Measurements from ENCODE around the gene ST3GAL2. TPM values are rescaled to one million over a fixed set of nuclear protein-coding genes. Genes with fewer than 3 reads are reported as not detected.

ST3GAL2 gene
- total RNA-seq, 1 donor from 2014 or later = 37.9 TPM

DNA sequence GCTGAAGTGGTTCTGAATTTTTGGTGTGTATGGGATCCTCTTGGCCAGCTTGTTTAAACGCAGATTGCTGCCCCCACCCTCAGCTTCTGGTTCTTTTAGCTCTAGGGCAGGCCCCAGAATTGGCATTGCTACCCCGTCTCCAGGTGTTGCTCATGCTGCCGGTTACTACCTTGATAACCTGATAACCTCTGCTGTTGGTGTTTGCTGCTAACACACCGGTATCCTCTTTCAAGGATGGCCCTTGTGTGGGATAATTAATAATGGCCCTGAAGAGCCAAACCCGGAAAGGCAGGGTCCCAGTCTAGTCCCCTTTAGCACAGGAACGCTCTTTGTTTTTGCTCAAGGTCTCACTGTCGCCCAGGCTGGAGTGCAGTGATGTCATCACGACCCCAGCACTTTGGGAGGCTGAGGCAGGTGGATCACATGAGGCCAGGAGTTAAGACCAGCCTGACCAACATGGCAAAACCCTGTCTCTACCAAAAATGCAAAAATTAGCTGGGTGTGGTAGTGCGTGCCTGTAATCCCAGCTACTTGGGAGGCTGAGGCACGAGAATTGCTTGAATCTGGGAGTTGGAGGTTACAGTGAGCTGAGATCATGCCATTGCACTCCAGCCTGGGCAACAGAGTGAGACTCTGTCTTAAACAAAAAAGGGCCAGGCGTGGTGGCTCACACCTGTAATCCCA is 1.3 kb upstream of the ST3GAL2 start:
- no peak for DNase-seq (ENCODE audit: low read depth in 2 of 2)

DNA sequence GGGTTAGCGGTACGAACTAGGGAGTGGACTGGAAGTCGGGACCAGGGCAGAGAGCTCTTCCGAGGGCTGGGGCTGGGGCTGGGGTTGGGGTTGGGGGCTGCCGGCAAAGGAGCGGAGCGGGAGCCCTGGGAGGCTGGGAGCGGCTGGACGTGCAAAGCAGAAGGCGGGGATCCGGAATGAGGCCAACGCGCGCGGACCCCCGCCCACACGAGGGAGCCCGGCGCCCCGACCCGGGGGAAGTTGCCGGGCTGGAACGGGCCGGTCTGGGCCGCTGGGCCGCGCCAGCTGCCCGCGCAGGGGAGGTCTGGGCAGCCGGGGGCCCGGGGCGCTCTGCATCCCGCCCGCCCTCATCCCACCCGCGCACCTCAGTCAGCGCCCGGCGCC is 323 bp downstream of the ST3GAL2 start:
- peak; percentile 25 to 44 for DNase-seq (ENCODE audit: low read depth in 2 of 2)

DNA sequence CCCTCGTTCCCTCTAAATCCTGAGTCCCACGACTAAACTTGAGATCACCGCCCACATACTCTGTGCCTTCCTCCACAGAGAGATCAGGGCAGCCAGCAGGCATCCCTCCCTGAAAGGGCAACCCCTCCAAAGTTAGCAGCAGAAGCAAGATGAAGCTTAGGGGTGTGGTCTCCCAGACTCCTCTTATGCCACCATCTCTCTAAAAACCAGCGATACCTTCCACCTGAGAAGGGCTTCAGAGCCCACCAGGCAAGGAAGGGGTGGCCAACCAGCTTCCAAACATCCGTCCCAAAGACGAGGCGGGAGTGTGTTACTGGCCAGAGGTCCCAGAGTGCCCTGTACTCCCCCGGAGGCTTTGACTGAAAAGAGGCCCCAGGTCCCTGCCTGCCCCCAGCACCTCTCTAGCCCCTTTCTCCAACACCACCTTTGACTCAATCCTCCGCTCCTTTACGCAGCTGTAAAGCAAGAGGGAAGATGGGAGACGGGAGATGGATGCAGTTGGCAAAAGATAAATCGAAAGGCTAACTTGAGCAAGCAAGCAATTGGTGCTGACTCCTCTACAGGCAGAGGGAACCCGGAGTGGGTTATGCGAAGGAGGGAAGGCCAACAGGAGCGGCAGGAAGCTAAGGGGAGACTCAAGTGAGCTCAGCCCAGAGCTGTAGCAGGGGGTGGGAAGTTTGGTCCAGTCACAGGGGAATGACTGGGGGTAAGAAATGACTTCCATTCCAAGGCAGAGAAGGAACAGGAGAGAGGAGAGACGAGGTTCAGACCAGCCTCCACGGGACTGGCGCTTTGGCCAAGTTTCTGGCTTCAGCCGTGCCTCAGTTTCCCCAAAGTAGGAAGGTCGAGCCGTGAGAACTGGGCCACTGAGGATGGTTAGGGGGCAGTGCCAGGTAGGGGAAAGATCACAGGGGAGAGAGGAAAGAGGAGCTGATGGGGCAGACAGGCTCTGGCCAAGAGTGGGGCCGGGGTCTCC is 1.0 kb downstream of the ST3GAL2 start:
- DNase-seq (ENCODE audit: low read depth in 2 of 2) = peak in 1 of 2 donors; percentile 59

DNA sequence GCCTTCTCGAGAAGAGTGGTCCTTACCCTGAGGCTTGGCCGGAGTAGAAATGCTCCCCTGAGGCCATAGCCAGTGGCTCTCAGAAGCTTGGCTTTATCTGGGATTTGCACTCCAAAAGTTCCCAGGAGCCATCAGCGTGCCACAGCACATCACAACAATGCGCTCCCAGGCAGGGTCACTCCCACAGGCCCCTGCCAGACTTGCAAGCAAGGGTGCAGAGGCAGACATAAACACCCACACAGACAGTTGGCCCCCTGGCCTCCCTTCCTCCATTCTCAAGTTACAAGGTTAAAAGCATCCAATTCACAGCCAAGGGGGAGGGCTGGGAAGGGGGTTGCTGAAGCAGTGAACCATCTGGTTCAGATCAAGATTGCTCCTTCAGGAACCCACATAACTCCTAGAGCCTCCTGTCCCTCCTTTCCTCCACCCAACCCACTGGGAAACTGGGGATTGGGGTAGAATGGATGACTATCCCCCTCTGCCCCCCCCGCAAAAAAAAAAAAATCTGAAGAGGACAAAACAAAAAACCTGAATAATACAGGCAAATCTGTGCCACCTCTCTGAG is 1.8 kb downstream of the ST3GAL2 start:
- DNase-seq (ENCODE audit: low read depth in 2 of 2) = peak in 1 of 2 donors; percentile 78

DNA sequence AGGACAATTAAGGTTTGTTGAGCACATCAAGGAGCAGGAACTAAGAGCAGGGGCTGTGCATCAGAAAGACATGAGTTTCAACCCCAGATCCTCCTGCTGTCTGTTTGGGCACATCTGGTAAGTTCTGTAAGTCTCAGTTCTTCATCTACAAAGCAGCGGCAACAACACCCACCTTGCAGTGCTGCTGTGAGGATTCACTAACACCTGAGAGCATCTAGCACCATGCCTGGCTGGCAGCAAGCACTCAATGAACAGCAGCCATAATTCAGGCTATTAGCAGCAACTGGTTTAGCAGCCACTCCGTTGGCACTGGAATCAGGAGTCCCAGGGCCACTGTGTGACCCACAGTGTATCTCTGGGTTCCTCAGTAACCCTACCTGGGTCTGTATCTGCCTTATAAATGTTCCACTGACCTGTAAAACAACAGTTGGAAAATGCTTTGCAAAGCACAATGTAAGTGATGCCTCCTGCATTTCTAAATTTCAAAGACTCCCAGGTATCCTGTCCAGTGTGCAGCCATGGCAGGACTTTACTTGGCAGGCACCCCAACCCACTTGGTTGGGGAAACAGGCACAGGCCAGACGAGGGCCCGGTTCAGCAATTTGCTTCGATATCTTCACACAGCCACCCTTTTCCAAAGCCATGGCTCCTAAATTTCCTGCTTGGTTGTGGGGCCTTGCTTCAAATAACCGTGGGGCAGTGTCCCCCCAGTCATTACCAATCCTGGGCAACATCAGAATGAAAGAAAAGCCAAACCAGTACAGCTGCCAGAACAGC is 4.2 kb downstream of the ST3GAL2 start:
- DNase-seq (ENCODE audit: low read depth in 2 of 2) = no peak

DNA sequence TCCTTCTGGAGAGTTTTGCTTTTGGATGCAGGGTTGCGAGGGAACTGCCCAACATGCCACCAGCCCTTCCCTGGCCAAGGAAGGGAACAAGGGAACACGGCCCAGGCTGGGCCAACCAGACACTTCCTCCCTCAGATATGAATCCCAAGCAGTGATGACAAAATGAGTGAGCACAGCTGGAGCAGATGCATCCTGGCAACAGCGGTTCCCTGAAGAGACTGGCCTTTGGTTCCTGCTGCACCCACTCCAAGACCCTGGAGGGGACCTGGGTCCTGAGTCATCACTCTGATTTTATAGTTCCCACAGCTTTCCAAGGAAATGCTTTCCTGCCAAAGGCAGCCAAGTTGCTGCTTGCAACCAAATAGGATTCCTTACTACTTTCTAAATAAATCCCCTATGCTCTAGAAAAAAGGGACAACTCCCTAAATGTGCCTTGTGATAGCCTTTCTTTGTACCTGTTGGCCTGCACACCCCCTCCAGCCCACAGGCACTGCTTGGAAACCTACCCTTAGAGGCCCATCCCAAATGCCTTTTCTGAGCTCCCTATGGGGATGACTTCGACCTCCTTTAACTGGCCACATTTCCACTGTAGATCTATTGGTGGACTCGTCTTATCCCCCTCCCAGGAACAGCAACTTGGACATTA is 5.3 kb downstream of the ST3GAL2 start:
- peak; percentile 32 to 87 for DNase-seq (ENCODE audit: low read depth in 2 of 2)

DNA sequence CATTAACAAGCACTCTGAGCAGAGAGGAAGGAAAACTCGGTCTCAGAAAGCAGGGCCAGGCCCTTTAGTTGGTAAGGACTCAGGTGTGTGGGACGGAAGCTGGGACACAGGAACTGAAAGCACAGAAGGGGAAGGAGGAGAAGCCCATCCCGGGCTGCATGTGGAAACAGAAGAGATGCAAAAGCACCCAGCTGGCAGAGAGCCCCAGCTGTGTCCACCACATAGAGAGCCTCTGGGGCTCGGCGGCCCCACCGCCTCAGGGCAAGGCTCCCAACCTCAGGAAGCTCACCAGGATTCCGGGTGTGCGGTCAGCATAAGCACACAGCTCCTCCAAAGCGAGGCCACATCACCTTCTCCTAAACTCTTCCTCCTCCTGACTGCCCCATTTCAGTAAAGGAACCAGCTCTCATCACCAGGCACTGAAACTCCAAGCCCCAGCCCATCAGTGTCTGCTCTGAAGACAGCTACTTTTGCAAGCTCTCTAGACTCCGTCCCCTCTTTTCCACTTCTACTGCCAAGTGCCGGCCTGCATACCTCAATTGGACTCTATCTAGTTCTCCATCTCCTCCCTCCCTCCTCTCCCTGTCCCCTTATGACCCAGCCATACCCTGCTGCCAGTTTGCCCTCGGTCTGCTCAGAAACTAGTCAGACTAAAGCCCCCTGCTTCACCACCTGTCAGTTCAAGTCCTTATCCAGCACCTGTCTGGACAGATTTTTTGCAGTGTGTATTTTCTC is 6.0 kb downstream of the ST3GAL2 start:
- no peak for DNase-seq (ENCODE audit: low read depth in 2 of 2)

DNA sequence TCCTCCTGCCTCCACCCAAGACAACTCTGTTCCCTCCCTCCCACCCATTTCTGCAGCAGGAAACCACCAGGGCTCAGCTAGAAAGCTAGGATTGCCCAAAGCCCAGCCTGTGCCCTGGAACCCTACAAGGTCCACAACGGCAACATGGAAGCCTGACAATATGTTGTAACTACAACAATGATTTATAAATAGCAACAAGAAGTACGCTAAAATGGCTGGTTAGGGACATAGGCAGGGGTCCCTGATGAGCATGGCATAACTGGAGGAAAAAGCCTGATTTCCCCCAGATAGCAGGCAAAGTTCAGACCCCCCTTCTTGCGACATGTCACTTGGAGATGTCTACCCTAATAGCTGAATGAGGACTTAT is 6.6 kb downstream of the ST3GAL2 start:
- DNase-seq (ENCODE audit: low read depth in 2 of 2) = peak in 1 of 2 donors; percentile 45

DNA sequence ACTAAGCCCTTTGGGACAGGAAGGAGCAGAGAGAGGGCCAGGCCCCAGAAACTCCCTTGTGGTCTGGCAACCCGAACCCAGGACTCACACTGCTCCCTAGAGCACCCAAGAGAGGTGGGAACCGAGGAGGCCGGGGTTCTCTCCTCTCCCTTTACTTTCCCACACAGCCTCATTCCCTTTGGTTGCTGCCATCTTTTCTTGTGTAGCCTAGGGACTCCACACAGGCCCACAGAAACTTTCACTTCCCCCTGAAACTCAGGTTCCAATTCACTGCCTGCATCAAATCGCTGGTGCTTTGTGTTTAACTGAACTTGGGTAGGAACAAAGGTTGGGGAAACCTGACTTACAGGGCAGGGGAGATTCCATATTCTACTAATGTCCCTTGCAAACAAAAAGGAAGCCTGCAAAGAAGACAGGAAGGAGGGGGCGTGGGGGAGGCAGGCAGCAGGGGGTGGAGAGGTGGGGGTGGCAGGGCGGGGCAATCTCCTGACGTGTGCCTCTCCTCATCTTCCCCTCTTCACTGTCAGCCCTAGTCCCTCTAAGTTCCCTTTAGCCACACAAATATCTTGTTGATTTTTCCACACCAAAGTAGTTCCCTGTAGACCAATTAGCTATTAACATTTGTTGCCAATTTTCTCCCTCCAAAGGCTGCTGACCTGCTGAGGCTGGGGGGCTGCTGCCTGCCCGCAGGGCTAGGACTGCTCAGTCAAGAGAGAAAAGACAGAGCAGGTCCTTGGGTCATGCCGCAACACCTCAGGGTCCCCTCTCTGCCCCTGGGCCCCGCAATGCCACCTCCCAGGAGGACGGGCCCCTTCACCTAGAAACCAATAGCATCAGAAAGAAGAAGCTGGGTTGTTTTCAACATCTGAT is 8.0 kb downstream of the ST3GAL2 start:
- peak; percentile 62 to 76 for DNase-seq (ENCODE audit: low read depth in 2 of 2)

DNA sequence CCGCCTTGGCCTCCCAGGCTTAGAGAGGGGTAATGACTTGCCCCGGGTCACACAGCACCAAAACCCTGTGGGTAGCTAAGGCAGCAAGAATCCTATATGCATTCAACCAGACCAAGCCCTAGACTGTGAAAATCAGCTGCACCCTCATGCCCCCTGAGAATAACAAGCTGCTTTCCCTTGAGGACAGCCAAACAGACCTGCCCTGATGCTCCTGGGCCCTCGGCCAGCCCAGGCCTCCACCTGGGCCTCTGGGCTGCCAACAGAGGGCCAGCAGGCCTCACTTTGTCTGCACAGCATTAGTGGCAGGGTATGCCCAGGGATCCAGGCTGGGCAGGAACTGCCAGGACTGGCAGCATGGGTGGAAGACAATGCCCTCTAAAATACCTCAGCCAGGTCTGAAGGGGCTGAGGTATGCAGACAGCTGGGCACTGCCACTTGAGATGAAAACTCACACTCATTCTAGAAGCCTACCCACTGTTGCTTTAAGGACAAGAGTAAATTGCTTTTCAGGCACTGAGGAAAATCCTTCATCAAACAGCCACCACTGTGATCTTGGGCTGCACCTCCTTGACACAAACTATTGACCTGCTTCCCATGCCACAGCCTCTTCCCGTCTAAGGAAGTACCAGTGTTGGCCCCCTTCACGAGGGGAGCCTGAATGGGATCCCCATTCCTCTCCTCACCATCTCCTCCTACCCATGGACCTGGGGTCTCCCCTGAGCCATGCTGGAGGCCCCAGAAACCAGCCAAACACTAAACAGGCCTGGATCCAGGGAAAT is 8.8 kb downstream of the ST3GAL2 start:
- DNase-seq (ENCODE audit: low read depth in 2 of 2) = no peak

DNA sequence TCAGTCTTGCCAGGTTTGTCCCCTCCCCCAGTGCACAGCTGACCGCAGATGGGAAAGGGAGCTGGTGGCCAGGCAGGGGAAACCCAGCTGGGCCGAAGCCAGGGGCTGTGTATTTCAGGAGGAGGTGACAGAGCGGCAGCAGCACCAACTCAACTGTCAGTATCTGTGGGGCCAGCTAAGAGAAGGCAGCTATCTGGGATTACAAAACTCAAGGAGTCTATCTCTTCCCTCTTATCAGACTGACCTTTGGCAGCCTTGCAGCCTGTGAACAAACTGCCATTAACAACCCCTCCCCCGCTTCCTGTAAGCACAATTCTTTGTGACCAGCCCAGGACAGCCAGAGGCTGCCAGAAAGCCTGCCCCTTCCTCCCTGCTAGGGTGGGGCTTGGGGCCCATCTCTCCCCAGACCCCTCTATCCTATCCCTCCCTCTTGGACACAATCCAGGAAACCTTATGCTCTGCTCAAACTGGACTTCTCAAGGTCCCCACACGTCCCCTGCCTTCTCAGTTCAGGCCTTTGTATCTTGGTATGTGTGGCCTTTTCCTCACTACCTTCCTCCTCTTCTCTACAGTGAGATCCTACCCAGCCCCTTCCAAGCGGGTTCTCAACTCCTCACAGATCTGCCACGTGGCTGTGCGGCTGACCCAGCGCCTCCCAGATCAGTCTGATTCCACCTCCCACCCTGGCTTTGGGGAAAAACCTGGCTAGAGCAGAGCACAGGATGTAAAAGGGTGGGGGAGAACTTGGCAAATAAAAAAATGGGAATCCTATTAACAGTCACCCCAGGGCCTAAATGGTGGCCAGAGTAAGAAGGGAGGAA is 10.5 kb downstream of the ST3GAL2 start:
- peak; percentile 94 to 95 for DNase-seq (ENCODE audit: low read depth in 2 of 2)

DNA sequence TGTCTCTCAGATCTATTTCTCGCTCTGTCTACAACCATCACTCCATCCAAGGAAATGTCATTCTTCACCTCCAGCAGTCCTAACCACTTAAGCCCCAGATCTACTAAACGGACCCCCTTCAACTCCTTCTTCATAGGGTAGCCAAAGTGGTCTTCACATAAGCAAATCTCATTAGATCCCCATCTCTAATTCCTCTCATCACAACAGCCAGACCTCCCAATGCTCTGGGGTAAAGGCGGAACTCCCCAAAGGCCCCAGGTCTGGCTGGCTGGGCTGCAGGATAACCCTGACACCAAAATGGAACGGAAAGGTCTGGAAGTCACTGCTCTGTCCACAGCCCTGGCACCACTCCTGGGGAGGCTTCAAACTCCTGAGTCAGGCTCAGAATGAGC is 11.1 kb downstream of the ST3GAL2 start:
- no peak for DNase-seq (ENCODE audit: low read depth in 2 of 2)

DNA sequence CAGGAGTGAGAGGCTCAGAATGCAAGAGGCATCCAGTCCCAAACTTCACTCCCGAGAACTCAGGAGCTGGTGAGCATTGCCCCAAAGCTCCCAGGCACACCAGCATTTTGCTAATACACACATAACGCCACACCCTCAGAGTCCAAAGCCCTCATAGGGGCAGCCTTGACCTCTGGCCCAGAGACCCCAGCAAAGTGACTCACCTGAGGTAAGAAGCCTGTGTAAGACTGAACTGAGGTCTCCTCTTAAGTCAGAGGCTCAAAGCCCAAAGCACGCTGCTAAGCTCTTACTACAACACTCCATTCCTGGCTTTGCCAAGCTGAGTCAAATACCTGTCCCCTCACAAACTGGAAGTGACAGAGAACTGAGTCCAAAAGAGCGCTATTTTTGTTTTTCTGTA is 16.4 kb downstream of the ST3GAL2 start:
- no peak for DNase-seq (ENCODE audit: low read depth in 2 of 2)

DNA sequence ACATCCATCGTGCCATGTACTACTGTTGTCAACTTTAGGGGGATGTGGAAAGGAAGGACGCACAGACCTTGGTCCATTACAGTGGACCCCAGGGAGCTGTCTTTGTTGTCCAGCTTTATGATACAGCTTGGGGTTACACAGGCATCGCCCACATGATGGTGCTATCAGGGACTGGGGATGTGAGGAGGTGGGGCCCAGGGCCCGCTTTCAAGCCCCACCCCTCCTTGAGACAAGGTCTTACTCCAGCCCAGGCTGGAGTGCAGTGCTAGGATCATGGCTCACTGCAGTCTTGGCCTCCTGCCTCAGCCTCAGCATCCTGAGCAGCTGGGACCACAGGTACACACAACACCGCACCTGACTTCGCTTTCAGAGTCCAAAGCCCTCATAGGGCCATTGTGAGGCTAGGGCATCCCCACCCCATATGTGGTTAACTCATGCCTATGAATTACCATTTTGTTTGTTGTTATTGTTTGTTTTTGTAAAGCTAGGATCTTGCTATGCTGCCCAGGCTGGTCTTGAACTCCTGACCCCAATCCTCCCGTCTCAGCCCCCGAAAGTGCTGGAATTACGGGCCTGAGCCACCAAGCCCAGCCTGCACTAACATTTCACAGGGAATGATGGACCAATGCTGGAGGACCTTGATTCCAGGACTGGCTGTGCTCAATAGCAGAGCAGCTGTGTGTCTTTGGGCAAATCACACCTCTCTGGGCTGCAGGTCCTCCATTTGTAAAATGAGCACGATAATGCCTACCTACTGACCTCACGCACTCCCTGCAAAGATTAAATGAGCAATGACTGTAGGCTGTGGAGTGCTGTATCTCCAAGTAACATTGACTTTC is 17.2 kb downstream of the ST3GAL2 start:
- DNase-seq (ENCODE audit: low read depth in 2 of 2) = no peak

DNA sequence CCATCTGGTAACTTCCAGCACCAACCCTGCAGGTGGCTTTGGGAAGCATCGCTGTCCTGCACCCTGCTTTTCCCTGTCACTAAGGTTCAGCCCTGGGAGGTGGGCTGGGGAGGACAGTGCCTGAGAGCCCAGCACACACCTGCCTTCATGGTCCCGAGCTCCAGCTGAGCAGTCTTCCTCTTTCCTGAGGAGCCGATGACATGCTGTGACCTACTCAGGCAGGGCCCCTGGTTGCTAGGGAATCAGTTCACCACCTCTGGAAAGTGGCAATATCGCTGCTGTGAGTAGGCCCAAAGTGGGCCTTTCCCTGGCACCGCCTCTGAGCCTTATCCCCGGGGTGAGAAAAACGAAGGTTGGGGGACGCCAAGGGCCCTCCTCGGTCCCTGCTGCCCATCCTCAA is 17.9 kb downstream of the ST3GAL2 start:
- DNase-seq (ENCODE audit: low read depth in 2 of 2) = no peak

DNA sequence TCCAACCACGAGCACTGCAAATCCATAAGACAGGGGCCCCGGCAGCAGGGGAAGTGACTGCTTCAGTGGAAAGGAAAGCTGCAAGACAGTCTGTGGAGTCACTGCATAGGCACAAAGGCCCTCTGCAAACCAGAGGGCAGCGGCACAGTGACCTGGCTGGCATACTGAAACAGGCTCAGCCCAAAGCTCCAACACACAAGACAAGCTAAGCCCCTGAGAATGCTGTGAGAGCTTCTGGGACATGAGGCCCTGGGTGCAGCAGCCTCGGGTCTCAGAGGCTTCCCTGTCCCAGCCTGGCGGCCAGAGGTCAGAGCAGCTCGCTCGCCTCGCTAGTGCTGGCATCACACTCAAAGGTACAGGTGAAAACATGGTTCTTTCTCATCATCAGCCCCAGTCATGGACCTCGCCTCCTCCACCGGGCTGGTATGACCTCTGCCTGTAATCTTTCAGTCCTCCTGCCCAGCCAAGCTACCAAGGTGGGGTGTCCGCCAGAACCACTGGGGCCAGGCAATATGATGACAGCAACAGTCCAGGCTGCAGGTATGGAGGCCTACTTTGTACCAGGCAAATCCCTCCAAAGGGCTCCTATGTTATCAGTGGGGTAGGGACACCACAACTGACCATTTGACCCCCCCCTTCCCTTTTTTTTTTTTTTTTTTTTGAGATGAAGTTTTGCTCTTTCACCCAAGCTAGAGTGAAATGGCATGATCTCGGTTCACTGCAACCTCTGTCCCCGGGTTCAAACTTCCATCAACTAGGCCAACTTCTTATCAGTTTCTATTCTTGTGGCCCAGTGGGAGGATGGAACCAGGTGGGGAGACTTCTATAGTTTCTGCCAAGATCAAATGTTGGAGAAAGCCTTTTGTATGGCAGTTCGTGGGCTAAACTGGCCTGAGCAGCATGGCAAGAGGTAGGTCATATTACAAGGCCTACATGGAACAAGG is 19.2 kb downstream of the ST3GAL2 start:
- DNase-seq (ENCODE audit: low read depth in 2 of 2) = no peak
